Fibroblast of lung (primary cell): ENCODE data around the gene RHBDD1. TPM values are rescaled to one million over a fixed set of nuclear protein-coding genes. Genes with fewer than 3 reads are reported as not detected.

Experiments used
- DNase-seq, 2 donors: peaks; one replicate each; pipeline versions ENCODE4 v3.0.0 to v3.0.0-alpha.2; 2010; ENCODE audit warnings: low read depth in 2 of 2
- H2AFZ ChIP-seq: 2 replicates; pipeline ENCODE4 v1.5.1; 2012; ENCODE audit warnings: low read length, control low read depth, inconsistent platforms
- H3K27ac ChIP-seq: 2 replicates; pipeline ENCODE4 v1.5.1; 2011; ENCODE audit warnings: low read length, control low read depth; ENCODE audit not compliant: insufficient read depth
- H3K27me3 ChIP-seq: 2 replicates; pipeline ENCODE4 v1.5.1; 2011; ENCODE audit warnings: mild to moderate bottlenecking, low read length; ENCODE audit not compliant: control insufficient read depth, insufficient read depth
- H3K36me3 ChIP-seq: 2 replicates; pipeline ENCODE4 v1.5.1; 2011; ENCODE audit warnings: low read length; ENCODE audit not compliant: control insufficient read depth, insufficient read depth
- H3K4me1 ChIP-seq: 2 replicates; pipeline ENCODE4 v1.5.1; 2011; ENCODE audit warnings: low read length; ENCODE audit not compliant: control insufficient read depth, insufficient read depth; ENCODE audit errors: extremely low read depth
- H3K4me2 ChIP-seq: 2 replicates; pipeline ENCODE4 v1.5.1; 2011; ENCODE audit warnings: low read length, control low read depth; ENCODE audit not compliant: insufficient read depth; ENCODE audit errors: extremely low read depth
- H3K4me3 ChIP-seq, 4 experiments: fragments of 200-600 bp in 1 of 4; sonication (generic) in 1 of 4; replicated peaks in 1 of 4; 2 replicates each; pipeline ENCODE4 v1.5.1; 2011 to 2016; ENCODE audit warnings: low read length in 4 of 4, low read depth in 3 of 4, mild to moderate bottlenecking in 3 of 4, control low read depth in 2 of 4, inconsistent platforms in 1 of 4, mixed read lengths in 1 of 4; ENCODE audit not compliant: insufficient read depth in 1 of 4; ENCODE audit errors: control extremely low read depth in 1 of 4
- H3K79me2 ChIP-seq: 2 replicates; pipeline ENCODE4 v1.5.1; 2012; ENCODE audit warnings: mild to moderate bottlenecking, low read length, inconsistent platforms; ENCODE audit not compliant: control insufficient read depth, insufficient read depth
- H3K9ac ChIP-seq: 2 replicates; pipeline ENCODE4 v1.5.1; 2011; ENCODE audit warnings: mild to moderate bottlenecking, low read length, control low read depth; ENCODE audit not compliant: insufficient read depth
- H3K9me3 ChIP-seq: 2 replicates; pipeline ENCODE4 v1.5.1; 2012; ENCODE audit warnings: low read depth, low read length; ENCODE audit not compliant: control insufficient read depth, insufficient read depth
- H4K20me1 ChIP-seq: 2 replicates; pipeline ENCODE4 v1.5.1; 2011; ENCODE audit warnings: low read length; ENCODE audit not compliant: control insufficient read depth, insufficient read depth; ENCODE audit errors: extremely low read depth
- CTCF ChIP-seq, 2 donors: IDR thresholded peaks in 1 of 2; conservative IDR thresholded peaks in 1 of 2; 1 replicate in 1 of 2; 2 replicates in 1 of 2; pipeline ENCODE4 v1.5.1; 2011 to 2012; ENCODE audit warnings: low read length in 2 of 2, control low read depth in 1 of 2, inconsistent platforms in 1 of 2, low read depth in 1 of 2, mild to moderate bottlenecking in 1 of 2
- EZH2 ChIP-seq: IDR thresholded peaks from 2 replicates; pipeline ENCODE4 v1.5.1; 2012; ENCODE audit warnings: low read length, control low read depth, mild to moderate bottlenecking; ENCODE audit errors: missing control alignments
- polyA plus RNA-seq, 2 donors: library from polyadenylated mRNA; depleted of rRNA in 1 of 2; stranded (reverse) in 1 of 2; unstranded in 1 of 2; fragments of >200 nt; gene quantifications; 2 replicates each; pipeline ENCODE4 v1.2.1, GENCODE V29; 2011 to 2012; ENCODE audit warnings: missing spikeins in 1 of 2
- total RNA-seq: library from RNA; depleted of rRNA; stranded (reverse); fragments of >200 nt; gene quantifications from 2 replicates; pipeline ENCODE4 v1.2.1, GENCODE V29; 2014

Gene RHBDD1
- total and polyA plus RNA-seq, 2 donors (not counting 1 experiment from before 2014, with no cell fraction given), result 31.5 to 85.4 TPM

DNA sequence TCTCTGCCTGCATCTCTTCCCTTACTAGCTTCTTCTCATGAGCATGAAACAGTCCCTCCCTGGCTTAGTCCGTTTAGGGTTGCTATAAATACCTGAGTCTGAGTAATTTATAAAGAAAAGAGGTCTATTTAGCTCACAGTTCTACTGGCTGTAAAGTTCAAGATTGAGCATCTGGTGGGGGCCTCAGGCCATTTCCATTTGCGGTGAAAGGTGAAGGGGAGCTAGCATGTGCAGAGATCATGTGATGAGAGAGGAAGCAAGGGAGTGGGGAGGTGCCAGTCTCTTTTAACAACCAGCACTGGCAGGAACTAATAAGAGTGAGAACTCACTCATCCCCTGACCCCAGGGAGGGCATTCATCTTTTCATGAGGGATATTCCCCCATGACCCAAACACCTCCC, 26.8 kb downstream of the RHBDD1 start:
- Histone ChIP-seq H2AFZ (no peak overlapping the region), H3K79me2 (no peaks in the 10 kb centered on the region), H3K4me2 (no peak overlapping the region), H3K4me1 (no peaks in the 10 kb centered on the region), H3K36me3 (no peaks in the 10 kb centered on the region), H3K9ac (no peak overlapping the region), H3K27me3 (no peaks in the 10 kb centered on the region), H3K27ac (no peak overlapping the region), H3K9me3 (no peaks in the 10 kb centered on the region), H4K20me1 (no peaks in the 10 kb centered on the region), H3K4me3 (no peak overlapping the region)
- no peak for TF ChIP-seq EZH2
- no peak for TF ChIP-seq CTCF (conservative IDR thresholded peaks at IDR 0.05 in 1 of 2, IDR thresholded peaks at IDR 0.05 in 1 of 2; ENCODE audit: low read depth in 1 of 2, low read length in 2 of 2)
- no peak for DNase-seq

- Histone ChIP-seq H3K27ac (no peak overlapping the region), H3K4me2 (no peak overlapping the region), H3K4me3 (no peak overlapping the region), H3K9me3 (no peaks in the 10 kb centered on the region), H2AFZ (no peak overlapping the region), H3K79me2 (no peaks in the 10 kb centered on the region), H3K27me3 (no peaks in the 10 kb centered on the region), H3K4me1 (no peaks in the 10 kb centered on the region), H3K36me3 (peaks cover 3% of the 10 kb centered on the region), H4K20me1 (no peaks in the 10 kb centered on the region), H3K9ac (no peak overlapping the region)
- TF ChIP-seq EZH2 (no peak), CTCF (conservative IDR thresholded peaks at IDR 0.05 in 1 of 2, IDR thresholded peaks at IDR 0.05 in 1 of 2; ENCODE audit: low read depth in 1 of 2, low read length in 2 of 2) (no peak)
- no peak for DNase-seq
Measured at GRCh38 chr2:226865273-226865672, 29.4 kb downstream of the RHBDD1 start.

DNA sequence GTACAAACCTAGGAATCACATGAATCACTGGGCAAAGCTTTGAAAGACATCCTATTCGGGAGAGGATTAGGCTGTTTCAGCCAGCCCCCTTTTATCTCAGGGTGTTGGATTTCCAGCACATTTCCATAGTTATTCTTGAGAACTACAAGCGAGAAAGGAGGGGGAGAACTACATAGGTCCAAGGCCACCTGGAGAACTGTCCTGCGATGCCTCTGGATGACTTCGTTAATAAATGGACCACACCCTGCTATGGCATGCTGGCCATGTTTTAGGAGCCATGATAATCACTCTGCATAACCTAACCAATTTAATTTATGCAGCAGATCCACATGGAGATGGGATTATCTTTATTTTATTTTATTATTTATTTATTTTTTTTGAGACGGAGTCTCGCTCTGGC, 29.9 kb downstream of the RHBDD1 start:
- Histone ChIP-seq H3K27me3 (no peaks in the 10 kb centered on the region), H2AFZ (no peak overlapping the region)

More for the DNA sequence above, 29.9 kb downstream of the RHBDD1 start:
- no peaks in the 10 kb centered on the region for H3K79me2 ChIP-seq
- peaks cover 3% of the 10 kb centered on the region for H3K36me3 ChIP-seq
- H3K27ac ChIP-seq, result no peak overlapping the region
- no peak for DNase-seq
- H3K9ac ChIP-seq, result no peak overlapping the region
- H3K4me3 ChIP-seq, result no peak overlapping the region
- no peaks in the 10 kb centered on the region for H3K4me1 ChIP-seq
- TF ChIP-seq EZH2, result no peak
- H4K20me1 ChIP-seq, result no peaks in the 10 kb centered on the region
- no peak overlapping the region for H3K4me2 ChIP-seq
- H3K9me3 ChIP-seq, result no peaks in the 10 kb centered on the region
